ENCODE results near the gene PALD1.
A peak's percentile ranks its signal among the peaks of the same experiment; 100 is the strongest.

PALD1 gene

DNA sequence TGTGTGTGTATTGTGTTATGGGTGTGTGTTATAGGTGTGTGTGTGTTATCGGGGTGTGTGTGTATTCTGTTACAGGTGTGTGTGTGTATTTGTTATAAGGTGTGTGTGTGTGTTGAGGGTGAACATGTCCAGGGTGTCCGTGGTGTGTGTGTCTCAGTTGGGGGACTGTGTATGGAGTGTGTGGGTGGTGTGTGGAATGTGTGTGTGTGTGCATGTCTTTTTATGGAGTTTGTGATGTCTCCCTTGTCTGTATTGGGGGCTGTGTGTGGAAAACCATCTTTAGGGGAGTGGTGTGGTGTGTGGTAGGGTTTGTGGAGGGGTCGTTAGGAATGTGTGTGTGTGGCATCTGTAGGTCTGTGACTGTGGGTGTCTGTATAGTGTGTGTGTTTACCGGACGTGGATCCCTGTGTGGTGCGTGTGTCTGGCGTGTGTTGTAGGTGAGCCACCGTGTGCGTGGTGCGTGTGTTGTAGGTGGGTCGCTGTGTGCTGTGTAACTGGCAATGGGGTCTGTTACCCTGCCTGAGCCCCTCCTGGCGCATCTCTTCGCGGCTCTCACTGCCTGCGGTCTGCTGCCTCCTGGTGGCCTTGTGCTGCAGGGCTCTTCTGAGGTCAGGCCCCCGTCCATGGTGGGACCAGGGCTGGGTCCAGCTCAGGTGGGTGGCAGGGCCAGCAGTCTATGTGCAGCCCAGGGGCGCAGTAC lies 61.7 kb downstream of the PALD1 start:
- no peak for TF ChIP-seq TAF1 (IDR thresholded peaks at IDR 0.05; ENCODE audit: low read depth)
- TF ChIP-seq RAD21 (IDR thresholded peaks at IDR 0.05; ENCODE audit: low read depth), result peak; percentile 81
- TF ChIP-seq EGR1 (IDR thresholded peaks at IDR 0.05), result no peak

- TF ChIP-seq REST (IDR thresholded peaks at IDR 0.05; ENCODE audit: low read depth), result no peak
- TF ChIP-seq MAX (IDR thresholded peaks at IDR 0.05), result no peak
- no peak for TF ChIP-seq CREB1 (IDR thresholded peaks at IDR 0.05; ENCODE audit: low read depth)
- TF ChIP-seq TAF1 (IDR thresholded peaks at IDR 0.05; ENCODE audit: low read depth), result no peak
- no peak for TF ChIP-seq ZBTB7A (IDR thresholded peaks at IDR 0.05; ENCODE audit: low read depth)
- no peak for TF ChIP-seq EGR1 (IDR thresholded peaks at IDR 0.05)
- TF ChIP-seq CEBPB (IDR thresholded peaks at IDR 0.05), result no peak
- TF ChIP-seq, protein P1, sequence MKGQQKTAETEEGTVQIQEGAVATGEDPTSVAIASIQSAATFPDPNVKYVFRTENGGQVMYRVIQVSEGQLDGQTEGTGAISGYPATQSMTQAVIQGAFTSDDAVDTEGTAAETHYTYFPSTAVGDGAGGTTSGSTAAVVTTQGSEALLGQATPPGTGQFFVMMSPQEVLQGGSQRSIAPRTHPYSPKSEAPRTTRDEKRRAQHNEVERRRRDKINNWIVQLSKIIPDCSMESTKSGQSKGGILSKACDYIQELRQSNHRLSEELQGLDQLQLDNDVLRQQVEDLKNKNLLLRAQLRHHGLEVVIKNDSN (IDR thresholded peaks at IDR 0.05), result no peak
- TF ChIP-seq YY1 (IDR thresholded peaks at IDR 0.05; ENCODE audit: low read depth), result no peak
- no peak for TF ChIP-seq TEAD4 (IDR thresholded peaks at IDR 0.05)
- TF ChIP-seq EP300 (IDR thresholded peaks at IDR 0.05; ENCODE audit: borderline replicate concordance), result no peak
- TF ChIP-seq NFIC (IDR thresholded peaks at IDR 0.05), result no peak
- TF ChIP-seq RAD21 (IDR thresholded peaks at IDR 0.05; ENCODE audit: low read depth), result no peak
- no peak for TF ChIP-seq TCF12 (IDR thresholded peaks at IDR 0.05; ENCODE audit: low read depth)
- no peak for TF ChIP-seq FOXM1 (IDR thresholded peaks at IDR 0.05; ENCODE audit: borderline replicate concordance, low read depth)
Measured at GRCh38 chr10:70540789-70541360, 62.3 kb downstream of the PALD1 start.

GRCh38 chr10:70541736-70542564 lies 63.4 kb downstream of the PALD1 start:
- no peak for TF ChIP-seq TAF1 (IDR thresholded peaks at IDR 0.05; ENCODE audit: low read depth)

DNA sequence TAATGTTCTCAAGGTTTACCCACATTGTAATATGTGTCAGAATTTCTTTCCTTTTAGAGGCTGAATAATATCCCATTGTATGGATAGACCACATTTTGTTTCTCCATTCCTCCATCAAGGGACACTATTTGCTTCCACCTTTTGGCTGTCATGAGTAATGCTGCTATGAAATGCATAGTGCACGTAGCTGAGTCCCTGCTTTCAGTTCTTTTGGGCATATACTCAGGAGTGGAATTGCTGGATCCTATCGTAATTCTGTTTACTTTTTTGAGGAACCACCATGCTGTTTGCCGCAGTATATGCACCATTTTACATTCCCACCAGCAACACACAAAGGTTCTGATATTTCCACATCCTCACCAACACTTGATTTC lies 64.0 kb downstream of the PALD1 start:
- TF ChIP-seq NFIC (IDR thresholded peaks at IDR 0.05), result no peak
- TF ChIP-seq EGR1 (IDR thresholded peaks at IDR 0.05), result no peak
- no peak for TF ChIP-seq ZBTB7A (IDR thresholded peaks at IDR 0.05; ENCODE audit: low read depth)
- TF ChIP-seq FOXM1 (IDR thresholded peaks at IDR 0.05; ENCODE audit: borderline replicate concordance, low read depth), result no peak
- peak; percentile 14; the same call in 1 of the 2 replicates for TF ChIP-seq RAD21 (IDR thresholded peaks at IDR 0.05; ENCODE audit: low read depth)
- no peak for TF ChIP-seq TEAD4 (IDR thresholded peaks at IDR 0.05)
- TF ChIP-seq TCF12 (IDR thresholded peaks at IDR 0.05; ENCODE audit: low read depth), result no peak

- TF ChIP-seq EGR1 (IDR thresholded peaks at IDR 0.05), result no peak
- no peak for TF ChIP-seq RAD21 (IDR thresholded peaks at IDR 0.05; ENCODE audit: low read depth)
- TF ChIP-seq, protein P1 (IDR thresholded peaks at IDR 0.05), result no peak
- no peak for TF ChIP-seq FOXM1 (IDR thresholded peaks at IDR 0.05; ENCODE audit: borderline replicate concordance, low read depth)
- no peak for TF ChIP-seq CREB1 (IDR thresholded peaks at IDR 0.05; ENCODE audit: low read depth)
- TF ChIP-seq TCF12 (IDR thresholded peaks at IDR 0.05; ENCODE audit: low read depth), result no peak
- TF ChIP-seq MAX (IDR thresholded peaks at IDR 0.05), result no peak
- no peak for TF ChIP-seq NFIC (IDR thresholded peaks at IDR 0.05)
- no peak for TF ChIP-seq TEAD4 (IDR thresholded peaks at IDR 0.05)
- TF ChIP-seq ZBTB7A (IDR thresholded peaks at IDR 0.05; ENCODE audit: low read depth), result no peak
- TF ChIP-seq TAF1 (IDR thresholded peaks at IDR 0.05; ENCODE audit: low read depth), result no peak
- TF ChIP-seq YY1 (IDR thresholded peaks at IDR 0.05; ENCODE audit: low read depth), result no peak
- no peak for TF ChIP-seq CEBPB (IDR thresholded peaks at IDR 0.05)
Measured at GRCh38 chr10:70543911-70544310, 65.3 kb downstream of the PALD1 start.

- no peak for TF ChIP-seq RAD21 (IDR thresholded peaks at IDR 0.05; ENCODE audit: low read depth)
- TF ChIP-seq REST (IDR thresholded peaks at IDR 0.05; ENCODE audit: low read depth), result 0 out of 2 replicates have a peak, but pooled peaks have one; percentile 17
- TF ChIP-seq FOXM1 (IDR thresholded peaks at IDR 0.05; ENCODE audit: borderline replicate concordance, low read depth), result no peak
- no peak for TF ChIP-seq EP300 (IDR thresholded peaks at IDR 0.05; ENCODE audit: borderline replicate concordance)
Measured at GRCh38 chr10:70544431-70545340, 66.1 kb downstream of the PALD1 start.

Data from Ishikawa (cell line).